Fibroblast of lung (primary cell): Measurements from ENCODE around the gene THBS4. TPM values are rescaled to one million over a fixed set of nuclear protein-coding genes. Genes with fewer than 3 reads are reported as not detected.

Experiments
- DNase-seq, 2 donors: peaks; one replicate each; pipeline versions ENCODE4 v3.0.0 to v3.0.0-alpha.2; 2010; ENCODE audit warnings: low read depth in 2 of 2
- H2AFZ ChIP-seq: 2 replicates; pipeline ENCODE4 v1.5.1; 2012; ENCODE audit warnings: low read length, control low read depth, inconsistent platforms
- H3K27ac ChIP-seq: 2 replicates; pipeline ENCODE4 v1.5.1; 2011; ENCODE audit warnings: low read length, control low read depth; ENCODE audit not compliant: insufficient read depth
- H3K27me3 ChIP-seq: 2 replicates; pipeline ENCODE4 v1.5.1; 2011; ENCODE audit warnings: mild to moderate bottlenecking, low read length; ENCODE audit not compliant: control insufficient read depth, insufficient read depth
- H3K36me3 ChIP-seq: 2 replicates; pipeline ENCODE4 v1.5.1; 2011; ENCODE audit warnings: low read length; ENCODE audit not compliant: control insufficient read depth, insufficient read depth
- H3K4me1 ChIP-seq: 2 replicates; pipeline ENCODE4 v1.5.1; 2011; ENCODE audit warnings: low read length; ENCODE audit not compliant: control insufficient read depth, insufficient read depth; ENCODE audit errors: extremely low read depth
- H3K4me2 ChIP-seq: 2 replicates; pipeline ENCODE4 v1.5.1; 2011; ENCODE audit warnings: low read length, control low read depth; ENCODE audit not compliant: insufficient read depth; ENCODE audit errors: extremely low read depth
- H3K4me3 ChIP-seq, 4 experiments: fragments of 200-600 bp in 1 of 4; sonication (generic) in 1 of 4; replicated peaks in 1 of 4; 2 replicates each; pipeline ENCODE4 v1.5.1; 2011 to 2016; ENCODE audit warnings: low read length in 4 of 4, low read depth in 3 of 4, mild to moderate bottlenecking in 3 of 4, control low read depth in 2 of 4, inconsistent platforms in 1 of 4, mixed read lengths in 1 of 4; ENCODE audit not compliant: insufficient read depth in 1 of 4; ENCODE audit errors: control extremely low read depth in 1 of 4
- H3K79me2 ChIP-seq: 2 replicates; pipeline ENCODE4 v1.5.1; 2012; ENCODE audit warnings: mild to moderate bottlenecking, low read length, inconsistent platforms; ENCODE audit not compliant: control insufficient read depth, insufficient read depth
- H3K9ac ChIP-seq: 2 replicates; pipeline ENCODE4 v1.5.1; 2011; ENCODE audit warnings: mild to moderate bottlenecking, low read length, control low read depth; ENCODE audit not compliant: insufficient read depth
- H3K9me3 ChIP-seq: 2 replicates; pipeline ENCODE4 v1.5.1; 2012; ENCODE audit warnings: low read depth, low read length; ENCODE audit not compliant: control insufficient read depth, insufficient read depth
- H4K20me1 ChIP-seq: 2 replicates; pipeline ENCODE4 v1.5.1; 2011; ENCODE audit warnings: low read length; ENCODE audit not compliant: control insufficient read depth, insufficient read depth; ENCODE audit errors: extremely low read depth
- EZH2 ChIP-seq: IDR thresholded peaks from 2 replicates; pipeline ENCODE4 v1.5.1; 2012; ENCODE audit warnings: low read length, control low read depth, mild to moderate bottlenecking; ENCODE audit errors: missing control alignments
- polyA plus RNA-seq, 2 donors: library from polyadenylated mRNA; depleted of rRNA in 1 of 2; stranded (reverse) in 1 of 2; unstranded in 1 of 2; fragments of >200 nt; gene quantifications; 2 replicates each; pipeline ENCODE4 v1.2.1, GENCODE V29; 2011 to 2012; ENCODE audit warnings: missing spikeins in 1 of 2
- total RNA-seq: library from RNA; depleted of rRNA; stranded (reverse); fragments of >200 nt; gene quantifications from 2 replicates; pipeline ENCODE4 v1.2.1, GENCODE V29; 2014
- TF ChIP-seq, protein P1 (sequence below), 2 donors: IDR thresholded peaks in 1 of 2; conservative IDR thresholded peaks in 1 of 2; 1 replicate in 1 of 2; 2 replicates in 1 of 2; pipeline ENCODE4 v1.5.1; 2011 to 2012; ENCODE audit warnings: low read length in 2 of 2, control low read depth in 1 of 2, inconsistent platforms in 1 of 2, low read depth in 1 of 2, mild to moderate bottlenecking in 1 of 2

THBS4 gene
- total and polyA plus RNA-seq, 2 donors (not counting 1 experiment from before 2014, with no cell fraction given), result 0.11 to 1.5 TPM

DNA sequence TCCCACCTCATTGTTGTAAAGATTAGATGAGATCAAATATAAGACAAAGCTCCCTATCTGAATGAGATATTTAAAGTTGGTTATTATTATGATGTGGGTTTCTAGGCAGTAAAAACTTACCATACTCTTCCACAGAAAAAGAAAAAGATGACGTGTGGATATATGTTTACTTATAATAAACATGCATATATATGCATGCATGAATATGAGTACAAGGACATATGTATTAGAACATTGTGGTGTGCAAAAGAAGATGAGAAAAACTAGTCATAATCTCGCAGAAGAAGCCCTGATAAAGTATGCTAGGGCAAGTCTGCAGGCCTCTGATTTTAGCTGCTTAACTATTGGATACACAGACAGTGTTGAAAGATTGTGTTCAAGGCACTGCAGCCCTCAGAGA, 10.1 kb upstream of the THBS4 start:
- no peaks in the 10 kb centered on the region for H3K27me3 ChIP-seq
- H3K79me2 ChIP-seq, result no peaks in the 10 kb centered on the region

DNA sequence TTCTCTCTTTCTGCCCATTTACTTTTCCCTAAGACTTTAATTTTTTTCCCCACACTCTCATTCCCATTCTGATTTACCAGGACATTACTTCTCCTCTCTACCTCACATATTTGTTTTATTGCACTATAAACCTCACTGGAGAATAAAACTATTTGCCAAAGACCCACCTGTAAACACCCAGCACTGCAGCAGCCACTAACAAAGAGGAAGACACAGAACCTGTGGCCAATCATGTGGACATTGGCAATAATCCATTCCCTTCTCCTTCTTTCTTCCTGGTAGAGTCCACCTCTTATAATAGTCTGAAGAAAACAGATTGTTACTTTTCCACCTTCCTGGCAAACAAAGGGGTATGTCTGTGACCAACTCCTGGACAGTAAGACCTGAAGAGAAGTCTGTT, 8.3 kb upstream of the THBS4 start:
- no peak overlapping the region for H3K4me2 ChIP-seq
- DNase-seq, result no peak
- H3K4me3 ChIP-seq, result no peak overlapping the region
- no peak for TF ChIP-seq EZH2
- TF ChIP-seq, protein P1, sequence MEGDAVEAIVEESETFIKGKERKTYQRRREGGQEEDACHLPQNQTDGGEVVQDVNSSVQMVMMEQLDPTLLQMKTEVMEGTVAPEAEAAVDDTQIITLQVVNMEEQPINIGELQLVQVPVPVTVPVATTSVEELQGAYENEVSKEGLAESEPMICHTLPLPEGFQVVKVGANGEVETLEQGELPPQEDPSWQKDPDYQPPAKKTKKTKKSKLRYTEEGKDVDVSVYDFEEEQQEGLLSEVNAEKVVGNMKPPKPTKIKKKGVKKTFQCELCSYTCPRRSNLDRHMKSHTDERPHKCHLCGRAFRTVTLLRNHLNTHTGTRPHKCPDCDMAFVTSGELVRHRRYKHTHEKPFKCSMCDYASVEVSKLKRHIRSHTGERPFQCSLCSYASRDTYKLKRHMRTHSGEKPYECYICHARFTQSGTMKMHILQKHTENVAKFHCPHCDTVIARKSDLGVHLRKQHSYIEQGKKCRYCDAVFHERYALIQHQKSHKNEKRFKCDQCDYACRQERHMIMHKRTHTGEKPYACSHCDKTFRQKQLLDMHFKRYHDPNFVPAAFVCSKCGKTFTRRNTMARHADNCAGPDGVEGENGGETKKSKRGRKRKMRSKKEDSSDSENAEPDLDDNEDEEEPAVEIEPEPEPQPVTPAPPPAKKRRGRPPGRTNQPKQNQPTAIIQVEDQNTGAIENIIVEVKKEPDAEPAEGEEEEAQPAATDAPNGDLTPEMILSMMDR (conservative IDR thresholded peaks at IDR 0.05 in 1 of 2, IDR thresholded peaks at IDR 0.05 in 1 of 2; ENCODE audit: low read depth in 1 of 2, low read length in 2 of 2), result no peak
- H3K27me3 ChIP-seq, result no peaks in the 10 kb centered on the region
- no peak overlapping the region for H3K27ac ChIP-seq
- H4K20me1 ChIP-seq, result no peaks in the 10 kb centered on the region
- no peaks in the 10 kb centered on the region for H3K36me3 ChIP-seq
- H3K9ac ChIP-seq, result no peak overlapping the region
- no peaks in the 10 kb centered on the region for H3K4me1 ChIP-seq
- no peaks in the 10 kb centered on the region for H3K79me2 ChIP-seq
- no peak overlapping the region for H2AFZ ChIP-seq
- H3K9me3 ChIP-seq, result no peaks in the 10 kb centered on the region

More for the DNA sequence above, 10.1 kb upstream of the THBS4 start:
- Histone ChIP-seq H3K36me3 (no peaks in the 10 kb centered on the region), H3K9ac (no peak overlapping the region), H3K4me1 (no peaks in the 10 kb centered on the region), H4K20me1 (no peaks in the 10 kb centered on the region), H3K4me3 (no peak overlapping the region), H3K4me2 (no peak overlapping the region), H3K27ac (no peak overlapping the region), H3K9me3 (no peaks in the 10 kb centered on the region), H2AFZ (no peak overlapping the region)
- no peak for DNase-seq
- TF ChIP-seq, protein P1 (conservative IDR thresholded peaks at IDR 0.05 in 1 of 2, IDR thresholded peaks at IDR 0.05 in 1 of 2; ENCODE audit: low read depth in 1 of 2, low read length in 2 of 2), result no peak
- no peak for TF ChIP-seq EZH2

DNA sequence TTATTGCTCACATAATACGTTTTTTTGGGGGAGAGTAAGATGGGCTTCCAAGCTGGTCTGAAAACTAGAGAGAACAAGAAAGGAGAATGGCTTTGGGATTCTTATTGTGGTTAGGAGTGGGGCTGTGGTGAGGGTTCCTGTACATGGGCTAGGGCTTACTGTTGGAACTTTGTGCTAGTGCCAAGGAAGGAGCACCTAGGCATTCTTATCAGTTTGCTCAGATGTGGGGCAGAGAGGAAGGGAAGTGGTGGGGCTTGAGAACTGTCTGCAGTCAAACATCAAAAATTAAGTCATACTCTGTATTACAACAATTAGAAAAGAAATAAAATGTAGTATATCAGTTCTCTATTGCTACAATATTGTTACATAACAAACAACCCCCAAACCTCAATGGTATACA, 4.0 kb upstream of the THBS4 start:
- DNase-seq, result no peak
- H3K4me3 ChIP-seq, result no peak overlapping the region
- no peaks in the 10 kb centered on the region for H4K20me1 ChIP-seq

More for the DNA sequence above, 4.0 kb upstream of the THBS4 start:
- H3K79me2 ChIP-seq, result no peaks in the 10 kb centered on the region
- no peaks in the 10 kb centered on the region for H3K9me3 ChIP-seq
- TF ChIP-seq EZH2, result no peak
- TF ChIP-seq, protein P1 (conservative IDR thresholded peaks at IDR 0.05 in 1 of 2, IDR thresholded peaks at IDR 0.05 in 1 of 2; ENCODE audit: low read depth in 1 of 2, low read length in 2 of 2), result no peak
- peaks cover 28% of the 10 kb centered on the region for H3K27me3 ChIP-seq
- no peaks in the 10 kb centered on the region for H3K36me3 ChIP-seq
- no peak overlapping the region for H3K27ac ChIP-seq
- H3K4me1 ChIP-seq, result no peaks in the 10 kb centered on the region
- no peak overlapping the region for H2AFZ ChIP-seq
- H3K9ac ChIP-seq, result no peak overlapping the region
- no peak overlapping the region for H3K4me2 ChIP-seq
